ENCODE data around the gene PIGO. TPM values are rescaled to one million over a fixed set of nuclear protein-coding genes. Genes with fewer than 3 reads are reported as not detected.
A peak's percentile ranks its signal among the peaks of the same experiment; 100 is the strongest.

The PIGO gene
- polyA plus RNA-seq, 1 of the 3 experiments (the other 2 are of a cell fraction), result 31.0 TPM

- TF ChIP-seq RFX5 (IDR thresholded peaks at IDR 0.05; ENCODE audit: low read length) (peak; percentile 17; the same call in 1 of the 2 replicates), PBX3 (IDR thresholded peaks at IDR 0.05) (no peak; the same call in 1 of the 2 replicates), FOXM1 (IDR thresholded peaks at IDR 0.05; ENCODE audit: low read depth) (no peak), FOXJ3 (CRISPR knock-in tag; IDR thresholded peaks at IDR 0.05) (no peak), POLR2AphosphoS5 (IDR thresholded peaks at IDR 0.05; ENCODE audit: low read depth, low read length) (peak; percentile 68), MAX (IDR thresholded peaks at IDR 0.05; ENCODE audit: low read depth) (peak; percentile 95), RXRA (IDR thresholded peaks at IDR 0.05; ENCODE audit: borderline replicate concordance, low read depth) (no peak), CHD2 (IDR thresholded peaks at IDR 0.05; ENCODE audit: low read length, partially characterized antibody) (peak; percentile 39), USF1 (IDR thresholded peaks at IDR 0.05; ENCODE audit: borderline replicate concordance, low read depth) (peak; percentile 75; the same call in 1 of the 2 replicates), TCF12 (IDR thresholded peaks at IDR 0.05) (no peak)
These were observed 19.5 kb upstream of the PIGO start, which contains the start of gene ATOSB (continued) for GRCh38 chr9:35115680-35116538.

GRCh38 chr9:35114840-35115628 is 18.6 kb upstream of the PIGO start:
- H2AFZ ChIP-seq (ENCODE audit: low read depth), result peak overlapping the region; percentile 58
- WGBS (ENCODE audit: low lambda C conversion rate), result 16% methylated on average over 12 of the region's 12 CpGs

More at GRCh38 chr9:35114840-35115628, 18.6 kb upstream of the PIGO start:
- ChIA-PET POLR2A (interaction anchor here (0.6 to 3.2 kb wide), 5 partner anchors 12 to 375 kb away, joined by 3 to 35 read pairs (median 6); partner anchors contain the start of genes FANCG, RUSC2, STOML2 and UNC13B), CTCF (interaction anchor here (1.2 to 3.6 kb wide), 14 partner anchors 8 to 550 kb away, joined by 3 to 55 read pairs (median 6); partner anchors contain the start of genes ARHGEF39, PIGO and STOML2)
- H3K4me3 ChIP-seq (ENCODE audit: low read depth in 2 of 2, low read length in 1 of 2), result peak overlapping the region; percentile 76 to 85
- H3F3A ChIP-seq (replicated peaks; ENCODE audit: insufficient read depth), result peaks cover 42% of the 10 kb centered on the region
- TF ChIP-seq MXI1 (IDR thresholded peaks at IDR 0.05; ENCODE audit: low read depth, low read length) (peak; percentile 36), CHD2 (IDR thresholded peaks at IDR 0.05; ENCODE audit: low read length, partially characterized antibody) (peak; percentile 69), ZBTB33 (IDR thresholded peaks at IDR 0.05; ENCODE audit: borderline replicate concordance, low read depth) (no peak)
- peaks cover 41% of the 10 kb centered on the region for H3K79me2 ChIP-seq (ENCODE audit: insufficient read depth)
- H3K9me2 ChIP-seq, result no peaks in the 10 kb centered on the region
- peak overlapping the region; percentile 97 to 98 for H3K27ac ChIP-seq (ENCODE audit: low read depth in 2 of 2, low read length in 1 of 2)
- H3K36me3 ChIP-seq (replicated peaks in 1 of 2; ENCODE audit: control insufficient read depth in 1 of 2, insufficient read depth in 2 of 2, low read length in 1 of 2), result peaks cover 0 to 5% of the 10 kb centered on the region in 2 experiments
- peaks cover 30 to 43% of the 10 kb centered on the region in 2 experiments for H3K4me1 ChIP-seq (ENCODE audit: control insufficient read depth in 1 of 2, insufficient read depth in 2 of 2, low read depth in 1 of 2, low read length in 1 of 2)
- peaks cover 4% of the 10 kb centered on the region; the same call in 1 of the 2 replicates for H4K20me1 ChIP-seq (ENCODE audit: insufficient read depth)
- peak; percentile 38 for DNase-seq
- H3K27me3 ChIP-seq (ENCODE audit: insufficient read depth), result no peaks in the 10 kb centered on the region
- H3K4me2 ChIP-seq, result peak overlapping the region; percentile 99
- H3K9me3 ChIP-seq, result no peaks in the 10 kb centered on the region
- H3K9ac ChIP-seq, result peak overlapping the region; percentile 93
